Sciatic nerve (tissue), 2 donors: Measurements from ENCODE around the gene PRKCZ. TPM values are rescaled to one million over a fixed set of nuclear protein-coding genes. Genes with fewer than 3 reads are reported as not detected.
"Not testable (repeated sequence)": the region's sequence is repeated elsewhere in the genome, so short reads cannot be mapped to it uniquely, and the experiment has no call there.

Experiments used
- ATAC-seq: fragments of 200-7000 bp; cut with Tn5 transposase; one replicate; pipeline ENCODE4 v1.9.1; 2020; ENCODE audit warnings: mild to moderate bottlenecking, moderate library complexity
- DNase-seq: peaks from one replicate; pipeline ENCODE4 v3.0.0-alpha.2; 2020; ENCODE audit warnings: low spot score
- intact Hi-C: fragments of 100-400 bp; cut with DNase I; formaldehyde crosslinking; loops from one replicate; pipeline ENCODE4 v1.14.2; 2022
- total RNA-seq: library from RNA; stranded (reverse); fragmentation: NEBNext Ultra II Directional; extraction: Animal tissue kit (Norgen Biotek cat#: 25700); gene quantifications from one replicate; pipeline ENCODE4 v1.2.1, GENCODE V29; 2021
- donor health status: DM: no; HTN: no; CAD: no.
- donor health status: DM: no; HTN: no; CAD: no.

The PRKCZ gene
- total RNA-seq, 1 donor from 2014 or later = 3.5 TPM

DNA sequence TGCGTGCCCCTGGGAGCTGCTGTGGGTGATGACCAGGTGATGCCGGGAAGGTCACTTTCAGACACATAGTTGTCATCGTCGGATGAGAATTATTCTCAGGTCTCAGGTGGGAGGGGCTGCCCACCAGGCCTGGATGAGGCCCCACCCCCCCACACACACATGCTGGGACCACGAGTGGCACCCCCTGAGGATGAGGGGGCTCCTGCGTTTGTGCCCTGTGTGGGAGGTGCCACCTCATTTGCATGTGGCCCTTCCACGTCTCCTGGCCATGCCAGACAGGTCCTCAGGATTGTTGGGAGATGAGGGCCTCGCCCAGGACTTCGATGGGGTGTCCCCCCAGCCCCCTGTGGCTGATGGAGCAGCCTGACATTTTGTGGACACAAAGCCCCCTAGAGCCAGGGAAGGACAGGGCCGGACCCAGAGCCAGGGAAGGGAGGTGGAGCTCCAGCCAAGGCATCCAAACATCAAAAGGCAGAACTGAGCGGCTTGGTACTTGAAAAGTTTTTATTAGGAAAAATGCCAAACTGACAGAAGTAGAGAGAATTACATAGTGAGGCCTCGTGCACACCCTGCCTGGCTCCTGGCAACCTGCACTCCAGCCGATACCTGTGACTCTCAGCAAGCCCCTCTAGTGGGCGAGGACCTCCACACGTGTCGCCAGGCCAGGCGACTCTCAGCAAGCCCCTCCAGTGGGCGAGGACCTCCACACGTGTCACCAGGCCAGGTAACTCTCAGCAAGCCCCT, 55.7 kb downstream of the PRKCZ start:
- no peak for DNase-seq
- no peak for ATAC-seq

DNA sequence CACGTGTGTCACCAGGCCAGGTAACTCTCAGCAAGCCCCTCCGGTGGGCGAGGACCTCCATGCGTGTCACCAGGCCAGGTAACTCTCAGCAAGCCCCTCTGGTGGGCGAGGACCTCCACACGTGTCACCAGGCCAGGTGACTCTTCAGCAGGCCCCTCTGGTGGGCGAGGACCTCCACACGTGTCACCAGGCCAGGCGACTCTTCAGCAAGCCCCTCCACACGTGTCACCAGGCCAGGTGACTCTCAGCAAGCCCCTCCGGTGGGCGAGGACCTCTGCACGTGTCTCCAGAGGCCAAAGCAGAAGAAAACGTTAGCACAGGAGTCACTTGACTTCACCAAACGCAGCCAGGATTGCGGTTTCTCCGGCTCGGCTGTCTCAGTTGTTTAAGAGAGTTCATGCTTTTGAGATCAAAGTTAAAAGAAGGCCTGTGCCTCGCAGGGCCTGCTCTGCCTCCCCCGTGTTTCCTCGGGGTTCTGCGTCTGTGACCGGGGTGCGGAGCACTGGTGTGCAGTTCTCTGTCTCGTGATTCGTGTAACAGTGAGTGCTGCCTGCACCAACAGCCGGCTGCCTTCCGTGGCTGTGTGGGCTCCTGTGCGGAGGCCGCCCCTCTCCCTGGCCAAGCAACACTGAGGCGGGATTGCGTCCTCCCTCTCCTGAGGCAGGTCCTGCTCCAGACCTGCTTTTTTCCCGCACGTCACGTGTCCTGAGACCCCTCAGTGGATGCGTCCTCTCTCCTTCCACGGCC, 56.6 kb downstream of the PRKCZ start:
- DNase-seq (no peak), ATAC-seq (no peak)
- intact Hi-C loops = no loop called here

More for the DNA sequence above, 55.7 kb downstream of the PRKCZ start:
- intact Hi-C loops = no loop called here

DNA sequence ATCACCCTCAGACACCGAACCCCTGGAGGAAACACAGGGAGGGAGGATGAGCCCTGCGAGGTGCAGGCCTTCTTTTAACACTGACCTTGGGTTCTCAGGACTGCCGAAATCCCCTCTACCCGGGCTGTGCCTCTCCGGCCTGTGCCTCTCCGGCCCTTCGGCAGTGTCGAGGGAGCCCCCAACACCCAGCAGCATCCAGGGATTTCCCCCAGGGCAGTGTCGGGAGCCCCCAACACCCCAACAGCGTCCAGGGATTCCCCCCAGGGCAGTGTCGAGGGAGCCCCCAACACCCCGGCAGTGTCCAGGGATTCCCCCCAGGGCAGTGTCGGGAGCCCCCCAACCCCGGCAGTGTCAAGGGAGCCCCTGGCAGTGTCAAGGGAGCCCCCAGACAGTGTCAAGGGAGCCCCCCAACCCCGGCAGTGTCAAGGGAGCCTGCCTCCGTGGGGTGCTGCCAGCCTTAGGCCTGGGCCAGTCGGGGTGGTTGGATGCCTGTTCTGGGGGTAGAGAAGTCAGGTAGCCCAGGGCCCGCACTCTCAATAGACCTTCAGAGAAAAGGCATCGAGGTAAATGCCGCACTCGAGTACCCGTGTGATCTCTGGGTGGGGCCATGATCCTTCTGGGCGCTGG, 57.5 kb downstream of the PRKCZ start:
- ATAC-seq = no peak

DNA sequence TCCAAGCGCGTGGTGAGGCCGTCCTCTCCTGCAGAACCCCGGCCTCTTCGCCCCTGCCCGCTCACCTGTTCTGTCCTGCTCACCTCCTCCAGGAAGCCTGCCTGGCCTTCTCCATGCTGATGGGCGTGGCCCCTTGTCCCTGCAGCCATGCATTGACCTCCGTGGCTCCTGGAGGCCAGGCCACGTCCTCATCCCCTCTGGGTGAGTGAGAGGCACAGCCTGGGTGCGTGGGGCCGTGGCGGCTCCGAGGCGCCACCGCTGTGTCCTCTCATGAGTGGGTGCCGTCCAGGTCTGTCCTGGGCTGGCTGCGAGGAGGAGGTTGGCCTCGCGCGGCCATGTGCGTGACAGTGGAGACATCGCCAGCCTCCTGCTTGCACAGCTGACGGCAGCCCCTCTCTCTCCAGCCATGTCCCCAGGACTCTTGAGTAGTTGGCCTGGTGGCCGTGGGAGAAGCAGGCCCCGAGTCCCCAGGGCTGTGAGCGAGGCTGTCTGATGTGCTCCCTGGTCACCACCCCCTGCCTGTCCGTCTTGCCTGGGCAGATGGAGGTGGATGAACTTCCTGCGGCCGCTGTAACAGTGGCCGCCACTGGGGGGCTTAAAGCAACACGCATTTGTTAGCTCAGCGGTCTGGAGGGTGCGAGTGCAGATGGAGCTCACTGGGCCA, 58.1 kb downstream of the PRKCZ start:
- DNase-seq = no peak
- peak; percentile 42 for ATAC-seq
- intact Hi-C loops = no loop called here

More for the DNA sequence above, 57.5 kb downstream of the PRKCZ start:
- intact Hi-C loops = no loop called here
- DNase-seq = no peak

DNA sequence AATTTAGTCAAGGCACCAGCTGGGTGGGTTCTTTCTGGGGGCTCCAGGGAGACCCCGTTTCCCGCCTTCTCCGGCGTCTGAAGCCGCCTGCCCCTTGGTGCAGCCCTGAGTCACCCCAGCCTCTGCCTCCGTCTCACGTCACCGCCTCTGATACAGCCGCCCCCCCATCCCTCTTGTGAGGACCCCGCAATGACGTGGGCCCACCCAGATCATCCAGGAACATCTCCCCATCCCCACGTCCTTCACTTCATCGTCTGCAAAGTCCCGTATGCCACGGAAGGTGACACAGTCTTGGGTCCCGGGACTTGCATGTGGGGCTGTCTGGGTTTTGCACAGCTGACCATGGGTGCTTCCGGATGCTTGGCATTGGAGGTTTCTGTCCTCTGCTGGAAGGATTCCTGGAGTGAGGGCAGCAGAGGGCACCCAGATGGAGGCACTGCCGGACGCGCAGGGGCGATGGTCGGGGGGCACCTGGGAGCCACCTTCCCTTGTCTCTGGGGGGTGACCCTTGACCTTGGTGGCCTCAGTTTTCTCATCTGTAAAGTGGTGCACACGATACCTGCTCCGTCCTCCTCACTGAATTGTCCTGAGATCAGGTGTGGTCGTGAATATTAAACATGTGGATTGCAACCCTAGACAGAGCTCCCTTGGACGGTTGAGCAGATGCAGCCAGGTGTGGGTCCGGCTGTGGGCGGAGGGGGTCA, 58.8 kb downstream of the PRKCZ start:
- intact Hi-C loops = no loop called here
- no peak for ATAC-seq
- no peak for DNase-seq

DNA sequence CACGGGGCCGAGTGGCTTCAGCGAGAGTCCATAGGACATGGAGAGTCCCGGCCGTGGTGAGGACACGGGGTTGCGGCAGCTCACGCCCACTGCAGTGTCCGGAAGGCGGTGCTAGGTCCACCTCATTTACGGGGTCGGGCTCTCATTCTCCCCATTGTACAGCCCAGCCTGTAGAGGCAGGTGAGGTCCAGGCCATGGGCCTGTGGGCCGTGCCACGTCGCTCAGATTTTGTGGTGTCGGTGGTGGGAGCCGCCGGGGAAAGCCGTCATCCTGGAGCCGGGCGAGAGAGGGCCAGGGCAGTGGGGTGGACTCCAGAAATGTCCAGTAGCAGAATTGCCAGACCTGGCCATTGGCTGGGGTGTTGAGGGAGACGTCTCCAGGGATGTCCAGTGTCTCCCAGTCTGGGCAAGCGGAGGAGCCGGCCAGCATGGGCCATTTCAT, 59.4 kb downstream of the PRKCZ start:
- intact Hi-C loops = no loop called here
- no peak for DNase-seq
- ATAC-seq = no peak

DNA sequence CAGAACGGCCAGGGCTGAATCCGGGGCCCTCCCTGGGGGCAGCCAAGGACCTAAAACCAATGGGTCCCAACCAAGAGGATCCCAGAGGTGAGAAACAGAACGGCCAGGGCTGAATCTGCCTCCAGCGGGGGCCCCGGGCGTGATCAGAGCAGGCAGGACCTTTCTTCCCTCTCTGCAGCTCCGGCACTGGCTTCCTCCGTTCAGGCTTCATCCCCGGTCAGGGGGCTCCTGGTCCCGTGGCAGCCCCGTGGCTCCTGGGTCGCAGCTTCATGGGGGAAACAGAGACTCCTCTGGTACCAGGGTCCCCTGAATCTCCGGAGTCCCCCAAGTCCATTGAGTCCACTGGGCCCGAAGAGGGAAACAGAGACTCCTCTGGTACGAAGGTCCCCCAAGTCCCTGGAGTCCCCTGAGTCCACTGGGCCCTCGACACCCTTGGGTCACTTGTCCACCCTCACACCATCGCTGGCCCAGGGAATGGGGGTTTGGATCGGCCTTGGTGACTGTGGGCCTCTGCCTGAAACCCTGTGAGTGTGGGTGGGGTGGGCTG, 60.1 kb downstream of the PRKCZ start:
- ATAC-seq = no peak
- no peak for DNase-seq
- intact Hi-C loops = no loop called here

DNA sequence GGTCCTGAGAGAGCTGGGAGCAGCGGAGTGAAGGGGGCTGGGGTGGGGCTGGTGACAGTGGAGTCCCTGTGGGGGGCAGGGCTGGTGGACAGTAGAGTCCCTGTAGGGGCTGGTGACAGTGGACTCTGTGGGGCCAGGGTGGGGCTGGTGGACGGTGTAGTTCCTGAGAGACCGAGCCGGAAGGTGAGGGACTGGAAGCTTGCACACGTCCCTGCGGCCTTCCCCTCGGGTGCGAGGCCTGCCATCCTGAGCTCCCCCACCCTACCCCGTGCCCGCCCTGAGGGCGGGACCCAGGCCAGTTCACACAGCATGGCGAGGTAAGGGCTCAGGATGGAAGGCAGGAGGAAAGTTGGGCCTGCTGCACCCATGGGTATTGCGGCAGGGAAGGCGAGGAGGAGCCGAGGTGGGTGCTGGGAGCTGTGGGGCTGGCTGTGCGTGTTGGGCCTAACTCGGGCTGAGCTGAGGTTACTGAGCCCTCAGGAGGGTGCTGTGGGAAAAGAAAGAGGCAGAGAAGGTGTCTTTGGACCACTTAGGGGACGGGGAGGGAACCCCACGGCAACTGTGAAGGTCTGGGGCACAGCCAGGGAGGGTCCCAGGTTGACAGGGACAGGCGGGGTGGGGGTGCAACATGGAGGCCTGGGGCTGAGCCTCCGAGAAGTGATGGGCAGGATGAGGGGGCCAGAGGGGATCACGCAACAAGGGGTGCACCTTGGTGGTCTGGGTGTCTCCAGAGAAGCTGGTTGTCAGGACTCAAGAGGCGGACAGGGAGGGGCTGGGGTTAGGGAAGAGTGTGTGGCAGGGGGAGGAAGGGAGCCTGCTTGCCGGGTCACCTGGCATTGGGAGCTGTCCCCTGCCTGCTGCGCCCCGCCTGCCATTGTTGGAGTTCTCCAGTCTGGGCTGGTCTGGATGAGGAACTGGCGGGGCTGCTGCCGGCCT, 60.8 kb downstream of the PRKCZ start:
- intact Hi-C loops = no loop called here
- no peak for DNase-seq
- ATAC-seq = no peak

DNA sequence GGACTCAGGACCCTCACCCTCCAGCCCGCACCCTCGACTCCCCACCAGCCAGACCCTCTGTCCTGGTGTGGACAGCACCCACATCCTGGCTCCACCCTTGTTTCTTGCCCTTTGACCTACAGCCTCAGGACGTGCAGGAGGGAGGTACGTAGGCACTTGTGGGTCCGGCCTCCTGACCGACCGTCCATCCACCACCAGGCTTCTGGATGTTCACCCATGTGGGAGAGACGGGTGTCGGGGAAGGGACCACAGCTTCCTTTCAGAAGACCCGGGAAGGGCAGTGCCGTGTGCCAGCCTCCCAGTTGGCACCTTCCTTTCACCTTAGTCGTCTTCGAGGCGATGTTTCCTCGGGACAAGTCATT, 61.4 kb downstream of the PRKCZ start:
- intact Hi-C loops = no loop called here
- no peak for ATAC-seq
- no peak for DNase-seq

DNA sequence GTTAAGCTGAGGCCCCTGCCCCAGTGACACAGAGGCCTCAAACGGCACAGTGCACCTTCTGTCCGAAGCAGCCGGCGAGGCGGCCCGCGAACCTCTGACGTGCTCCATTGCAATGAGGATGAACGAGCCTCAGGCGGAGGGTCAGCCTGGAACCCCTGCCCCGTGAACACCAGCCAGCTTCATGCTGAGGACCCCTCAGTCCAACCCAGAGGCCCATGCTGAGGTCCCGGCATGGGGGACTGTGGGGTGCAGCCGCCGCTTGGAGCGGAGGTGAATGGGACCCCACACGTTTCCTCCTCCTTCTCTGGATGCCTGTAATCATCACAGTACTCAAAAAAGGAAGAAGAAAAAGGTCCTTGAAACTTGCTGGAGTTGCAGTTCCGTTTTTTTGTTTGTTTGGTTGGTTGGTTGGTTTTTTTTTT, 62.1 kb downstream of the PRKCZ start:
- intact Hi-C loops = no loop called here
- no peak for DNase-seq
- ATAC-seq = peak; percentile 23

DNA sequence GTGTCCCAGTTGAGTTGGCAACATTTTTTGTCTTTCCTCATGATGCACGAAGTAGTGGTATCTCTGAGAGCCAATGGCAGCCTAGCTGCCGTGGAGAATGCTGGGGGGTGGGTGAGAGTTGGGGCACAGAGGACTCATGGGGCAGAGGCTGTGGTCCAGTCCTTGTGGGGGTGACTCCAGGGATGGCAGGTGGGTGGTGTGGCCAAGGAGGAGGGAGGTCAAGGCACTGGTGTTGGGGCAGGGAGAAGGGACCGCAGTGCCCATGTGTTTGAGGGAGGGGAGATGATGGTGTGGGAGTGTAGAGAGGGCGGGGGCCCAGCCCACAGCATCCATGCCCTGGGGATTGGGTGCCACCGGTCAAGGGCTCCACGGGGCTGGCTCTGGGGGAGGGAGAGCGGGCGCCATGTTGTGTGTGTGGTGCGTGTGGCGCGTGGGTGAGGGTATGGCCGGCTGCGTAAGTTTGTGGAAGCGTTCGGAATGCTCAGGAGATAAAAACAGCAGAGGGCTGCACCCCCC, 63.5 kb downstream of the PRKCZ start:
- no peak for ATAC-seq
- DNase-seq = no peak
- intact Hi-C loops = no loop called here

DNA sequence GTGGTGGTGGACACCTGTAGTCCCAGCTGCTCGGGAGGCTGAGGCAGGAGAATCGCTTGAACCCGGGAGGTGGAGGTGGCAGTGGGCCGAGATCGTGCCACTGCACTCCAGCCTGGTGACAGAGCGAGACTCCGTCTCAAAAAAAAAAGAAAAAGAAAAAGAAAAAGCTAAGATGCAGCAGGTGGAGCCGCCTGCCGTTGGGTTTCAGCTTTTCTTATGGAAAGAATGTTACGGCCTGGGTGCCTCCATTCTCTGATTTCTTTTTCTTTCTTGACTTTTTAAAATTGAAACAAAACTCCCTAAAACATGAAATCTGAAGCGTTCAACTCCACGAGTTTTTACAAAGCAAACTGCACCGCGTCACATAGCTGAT, 64.4 kb downstream of the PRKCZ start:
- DNase-seq, ATAC-seq, intact Hi-C loops: not testable (repeated sequence)

DNA sequence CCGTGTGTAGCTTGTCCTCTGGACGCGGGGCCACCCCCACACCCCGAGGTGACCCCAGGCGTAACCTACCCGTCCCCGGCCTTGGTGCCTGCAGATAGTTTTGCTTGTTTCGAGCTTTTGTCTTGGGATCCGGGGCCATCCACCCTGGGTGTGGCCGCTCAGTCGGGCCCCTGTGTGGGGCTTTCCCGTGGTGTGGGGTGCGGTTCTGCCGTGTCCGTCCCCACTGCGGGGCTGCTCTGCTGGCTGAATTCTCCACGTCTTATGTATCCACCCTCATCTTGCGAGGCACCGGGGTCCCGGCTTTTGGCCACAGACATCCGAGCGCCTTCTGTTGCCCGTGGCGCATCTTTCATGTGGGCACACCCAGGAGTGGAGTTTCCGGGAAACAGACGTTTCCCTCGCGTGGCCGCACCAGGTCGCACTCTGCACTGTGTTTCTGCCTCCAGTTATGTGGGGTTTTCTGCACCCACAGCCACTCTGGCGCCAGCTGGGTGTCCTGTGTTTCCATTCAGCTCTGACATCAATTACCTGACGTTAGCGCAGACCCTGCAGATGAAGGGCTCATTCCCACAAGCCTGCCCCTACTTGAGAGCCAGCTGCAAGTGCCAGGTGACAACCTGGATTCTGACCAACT, 64.9 kb downstream of the PRKCZ start:
- no peak for DNase-seq
- ATAC-seq = no peak
- intact Hi-C loops = no loop called here

DNA sequence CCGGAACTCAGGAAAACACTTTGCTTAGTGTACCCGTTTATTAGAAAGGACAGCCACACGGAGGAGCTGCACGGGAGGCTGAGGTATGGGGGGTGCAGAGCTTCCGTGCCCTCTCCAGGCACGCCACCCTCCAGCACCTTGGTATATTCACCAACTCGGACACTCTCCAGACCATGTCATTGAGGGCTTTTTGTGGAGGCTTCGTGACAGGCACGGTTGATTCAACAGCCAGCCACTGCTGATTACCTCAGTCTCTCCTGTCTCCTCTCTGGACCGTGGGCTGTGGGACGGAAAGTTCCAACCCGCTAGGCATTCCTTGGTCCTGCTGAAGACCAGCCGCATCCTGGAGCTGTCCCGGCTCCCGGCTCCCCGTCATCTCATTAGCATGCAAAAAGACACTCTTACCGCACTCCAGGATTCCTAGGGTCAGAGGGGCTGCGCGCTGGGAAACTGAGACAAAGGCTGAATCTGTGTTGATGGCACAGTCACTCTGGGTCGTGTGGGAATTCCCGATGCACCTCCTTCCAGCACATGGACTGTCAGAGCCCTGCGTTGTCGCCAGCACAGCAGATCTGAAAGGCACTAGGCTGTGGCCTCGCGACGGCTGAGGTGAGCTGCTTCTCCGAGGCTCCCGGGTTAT, 65.6 kb downstream of the PRKCZ start:
- DNase-seq = no peak
- ATAC-seq = no peak
- intact Hi-C loops = no loop called here

DNA sequence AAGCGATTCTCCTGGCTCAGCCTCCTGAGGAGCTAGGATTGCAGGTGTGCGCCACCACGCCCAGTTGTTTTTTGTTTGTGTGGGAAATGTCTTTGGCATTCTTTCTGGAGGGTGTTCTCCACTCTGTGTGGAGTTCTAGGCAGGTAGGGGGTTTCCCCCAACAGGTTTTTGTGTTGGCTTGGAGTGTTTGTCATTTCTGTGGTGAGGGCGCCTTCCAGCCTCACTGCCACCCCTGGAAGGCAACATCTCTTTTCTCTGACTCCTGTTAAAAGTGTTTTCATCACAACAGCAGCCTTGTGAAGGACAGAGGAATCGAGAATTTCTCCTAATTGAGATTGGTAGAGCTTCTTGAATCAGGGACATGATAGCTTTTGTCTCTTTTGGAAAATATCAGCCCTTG, 69.7 kb downstream of the PRKCZ start:
- ATAC-seq (no peak), DNase-seq (no peak)
- intact Hi-C loops = no loop called here

DNA sequence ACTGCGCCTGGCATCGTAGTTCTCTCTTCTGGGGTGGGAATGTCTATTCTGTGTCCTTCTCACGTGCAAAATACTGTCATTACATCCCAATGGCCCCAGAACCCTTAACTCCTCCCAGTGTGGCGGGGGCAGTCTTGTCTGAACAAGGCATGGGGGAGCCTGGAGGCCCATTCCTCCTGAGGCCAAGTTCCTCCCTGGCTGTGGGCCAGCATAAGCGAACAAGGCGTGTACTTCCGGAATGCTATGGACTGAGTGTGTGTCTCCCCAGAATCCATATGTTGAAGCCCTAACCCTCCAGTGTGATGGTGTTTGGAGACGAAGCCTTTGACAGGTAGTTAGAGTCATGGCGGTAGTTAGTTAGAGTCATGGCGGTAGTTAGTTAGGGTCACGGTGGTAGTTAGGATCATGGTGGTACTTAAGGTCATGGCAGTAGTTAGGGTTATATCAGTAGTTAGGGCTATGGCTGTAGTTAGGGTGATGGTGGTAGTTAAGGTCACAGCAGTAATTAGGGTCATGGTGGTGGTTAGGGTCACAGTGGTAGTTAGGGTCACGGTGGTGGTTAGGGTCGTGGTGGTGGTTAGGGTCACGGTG, 71.0 kb downstream of the PRKCZ start:
- ATAC-seq = no peak
- intact Hi-C loops = no loop called here
- no peak for DNase-seq
